ENCODE measurements around the gene PRKCE. TPM values are rescaled to one million over a fixed set of nuclear protein-coding genes. Genes with fewer than 3 reads are reported as not detected.

Gene PRKCE
- total RNA-seq, 1 experiment from 2014 or later, result 17.7 TPM

DNA sequence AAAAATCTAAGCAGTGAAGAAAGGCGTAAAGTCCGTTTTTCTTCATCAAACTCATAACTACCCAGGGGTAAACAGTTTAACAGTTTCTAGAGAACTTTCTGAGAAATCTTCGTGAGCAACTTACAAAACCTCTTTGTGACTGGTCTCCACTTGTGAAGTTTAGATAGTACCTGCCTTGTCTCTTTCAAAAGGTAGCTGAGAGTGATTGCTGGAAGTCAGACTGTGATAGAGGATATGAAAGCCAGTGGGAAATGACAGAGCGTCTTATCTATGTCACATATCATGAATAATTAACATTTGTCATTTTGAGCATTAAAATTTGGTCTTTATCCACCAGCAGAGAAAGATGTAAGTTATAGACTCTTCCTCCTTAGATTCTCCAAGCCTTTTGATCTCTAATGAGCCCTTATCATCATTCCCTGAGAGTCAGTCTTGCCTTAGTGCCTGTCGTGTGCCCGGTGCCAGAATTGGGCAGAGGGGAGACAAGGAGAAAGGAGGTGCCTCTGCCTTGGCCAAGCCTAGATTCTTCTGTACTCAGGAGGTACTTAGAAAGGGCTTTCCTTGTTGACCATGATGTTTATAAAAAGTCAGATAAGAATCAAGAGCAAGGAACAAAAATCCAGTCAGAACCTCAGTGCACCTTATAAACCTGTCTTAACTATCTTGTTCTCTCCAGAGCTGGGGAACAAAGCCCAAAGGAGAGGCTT lies 440.6 kb downstream of the PRKCE start:
- Mint-ChIP-seq H3K9me3 (ENCODE audit: low read depth, unreplicated experiment) (peaks cover 9% of the 10 kb centered on the region), H3K4me1 (ENCODE audit: low read depth, unreplicated experiment) (peaks cover under 1% of the 10 kb centered on the region), H3K27ac (ENCODE audit: unreplicated experiment) (no peak overlapping the region), H3K27me3 (ENCODE audit: unreplicated experiment) (no peaks in the 10 kb centered on the region), H3K4me3 (ENCODE audit: low read depth, unreplicated experiment) (no peak overlapping the region), H3K36me3 (ENCODE audit: insufficient read depth, unreplicated experiment) (no peaks in the 10 kb centered on the region)
- TF ChIP-seq, protein P1, sequence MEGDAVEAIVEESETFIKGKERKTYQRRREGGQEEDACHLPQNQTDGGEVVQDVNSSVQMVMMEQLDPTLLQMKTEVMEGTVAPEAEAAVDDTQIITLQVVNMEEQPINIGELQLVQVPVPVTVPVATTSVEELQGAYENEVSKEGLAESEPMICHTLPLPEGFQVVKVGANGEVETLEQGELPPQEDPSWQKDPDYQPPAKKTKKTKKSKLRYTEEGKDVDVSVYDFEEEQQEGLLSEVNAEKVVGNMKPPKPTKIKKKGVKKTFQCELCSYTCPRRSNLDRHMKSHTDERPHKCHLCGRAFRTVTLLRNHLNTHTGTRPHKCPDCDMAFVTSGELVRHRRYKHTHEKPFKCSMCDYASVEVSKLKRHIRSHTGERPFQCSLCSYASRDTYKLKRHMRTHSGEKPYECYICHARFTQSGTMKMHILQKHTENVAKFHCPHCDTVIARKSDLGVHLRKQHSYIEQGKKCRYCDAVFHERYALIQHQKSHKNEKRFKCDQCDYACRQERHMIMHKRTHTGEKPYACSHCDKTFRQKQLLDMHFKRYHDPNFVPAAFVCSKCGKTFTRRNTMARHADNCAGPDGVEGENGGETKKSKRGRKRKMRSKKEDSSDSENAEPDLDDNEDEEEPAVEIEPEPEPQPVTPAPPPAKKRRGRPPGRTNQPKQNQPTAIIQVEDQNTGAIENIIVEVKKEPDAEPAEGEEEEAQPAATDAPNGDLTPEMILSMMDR (IDR thresholded peaks at IDR 0.05; ENCODE audit: unreplicated experiment), result no peak
- CTCF ChIA-PET, result no interaction called here
- intact Hi-C loops (cut with micrococcal nuclease; ENCODE audit: unreplicated experiment), result no loop called here
- DNase-seq, result no peak
- BruUV-seq (replicated peaks), result no TSS peak

DNA sequence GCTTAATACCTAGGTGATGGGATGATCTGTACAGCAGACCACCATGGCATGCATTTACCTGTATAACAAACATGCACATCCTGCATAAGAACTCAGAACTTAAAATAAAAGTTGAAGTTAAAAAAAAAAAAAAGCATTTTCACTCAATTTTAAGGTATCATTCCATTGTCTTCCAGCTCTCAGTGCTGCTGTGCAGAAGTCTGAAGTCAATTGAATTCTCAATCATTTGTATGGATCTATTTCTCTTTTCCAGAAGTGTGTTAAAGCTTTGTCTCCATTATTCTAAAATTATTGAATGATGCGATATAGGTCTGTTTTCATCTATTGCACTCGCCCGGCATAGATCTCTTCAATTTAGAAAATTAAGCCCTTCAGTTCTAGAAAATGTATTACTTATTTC lies 443.2 kb downstream of the PRKCE start:
- Mint-ChIP-seq H3K4me1 (ENCODE audit: low read depth, unreplicated experiment) (peaks cover 25% of the 10 kb centered on the region), H3K27ac (ENCODE audit: unreplicated experiment) (no peak overlapping the region), H3K27me3 (ENCODE audit: unreplicated experiment) (no peaks in the 10 kb centered on the region), H3K9me3 (ENCODE audit: low read depth, unreplicated experiment) (peaks cover 9% of the 10 kb centered on the region), H3K36me3 (ENCODE audit: insufficient read depth, unreplicated experiment) (no peaks in the 10 kb centered on the region), H3K4me3 (ENCODE audit: low read depth, unreplicated experiment) (no peak overlapping the region)
- intact Hi-C loops (cut with micrococcal nuclease; ENCODE audit: unreplicated experiment), result no loop called here
- CTCF ChIA-PET, result interaction anchor here (0.6 kb wide), 1 partner anchor 70 kb away, joined by 4 read pairs; no protein-coding TSS in a partner anchor
- DNase-seq, result no peak
- TF ChIP-seq, protein P1 (IDR thresholded peaks at IDR 0.05; ENCODE audit: unreplicated experiment), result no peak
- no TSS peak for BruUV-seq (replicated peaks)

DNA sequence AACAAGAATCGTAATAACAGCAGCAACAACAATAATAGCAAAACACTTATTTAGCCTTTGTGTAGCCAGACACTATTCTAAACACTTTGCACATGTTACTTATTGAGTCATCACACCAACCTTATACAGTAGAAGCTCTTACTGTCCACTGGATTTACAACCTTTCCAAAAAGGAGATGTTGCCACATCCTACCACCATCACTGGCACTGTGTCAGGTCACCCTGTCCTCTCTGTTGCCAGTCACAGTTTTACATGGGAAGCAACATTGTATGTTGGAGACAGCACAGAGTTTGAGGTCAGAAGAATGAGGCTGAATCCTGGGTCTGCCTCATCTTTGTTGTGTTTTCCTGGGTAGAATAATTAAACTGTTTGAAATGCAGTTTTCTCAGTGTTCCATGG lies 444.4 kb downstream of the PRKCE start:
- Mint-ChIP-seq H3K4me3 (ENCODE audit: low read depth, unreplicated experiment) (no peak overlapping the region), H3K36me3 (ENCODE audit: insufficient read depth, unreplicated experiment) (no peaks in the 10 kb centered on the region), H3K27ac (ENCODE audit: unreplicated experiment) (no peak overlapping the region), H3K27me3 (ENCODE audit: unreplicated experiment) (no peaks in the 10 kb centered on the region), H3K9me3 (ENCODE audit: low read depth, unreplicated experiment) (peaks cover 9% of the 10 kb centered on the region), H3K4me1 (ENCODE audit: low read depth, unreplicated experiment) (peaks cover 25% of the 10 kb centered on the region)
- CTCF ChIA-PET, result no interaction called here
- TF ChIP-seq, protein P1 (IDR thresholded peaks at IDR 0.05; ENCODE audit: unreplicated experiment), result no peak
- BruUV-seq (replicated peaks), result no TSS peak
- DNase-seq, result no peak
- intact Hi-C loops (cut with micrococcal nuclease; ENCODE audit: unreplicated experiment), result no loop called here

DNA sequence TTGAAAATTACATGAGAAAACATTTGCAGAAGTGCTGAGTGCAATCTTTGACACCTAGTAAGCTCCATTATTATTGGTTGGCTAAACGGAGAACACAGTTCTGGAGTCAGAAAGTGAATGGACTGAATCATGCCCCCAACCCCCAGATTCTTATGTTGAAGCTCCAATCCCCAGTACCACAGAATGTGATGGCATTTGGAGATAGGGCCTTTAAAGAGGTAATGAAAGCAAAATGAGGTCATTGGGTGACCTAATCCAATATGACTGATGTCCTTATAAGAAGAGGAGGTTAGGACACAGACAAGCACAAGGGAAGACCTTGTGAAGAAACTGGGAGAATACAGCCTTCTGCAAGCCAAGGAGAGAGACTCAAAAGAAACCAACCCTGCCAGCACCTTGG lies 444.8 kb downstream of the PRKCE start:
- H3K27ac Mint-ChIP-seq (ENCODE audit: unreplicated experiment), result no peak overlapping the region
- no peak overlapping the region for H3K4me3 Mint-ChIP-seq (ENCODE audit: low read depth, unreplicated experiment)
- DNase-seq, result no peak
- intact Hi-C loops (cut with micrococcal nuclease; ENCODE audit: unreplicated experiment), result no loop called here
- CTCF ChIA-PET, result no interaction called here
- H3K4me1 Mint-ChIP-seq (ENCODE audit: low read depth, unreplicated experiment), result peaks cover 25% of the 10 kb centered on the region
- TF ChIP-seq, protein P1 (IDR thresholded peaks at IDR 0.05; ENCODE audit: unreplicated experiment), result no peak
- no peaks in the 10 kb centered on the region for H3K27me3 Mint-ChIP-seq (ENCODE audit: unreplicated experiment)
- BruUV-seq (replicated peaks), result no TSS peak
- H3K9me3 Mint-ChIP-seq (ENCODE audit: low read depth, unreplicated experiment), result peaks cover 9% of the 10 kb centered on the region
- no peaks in the 10 kb centered on the region for H3K36me3 Mint-ChIP-seq (ENCODE audit: insufficient read depth, unreplicated experiment)

Measured in Calu3 (cell line).